ENCODE data around the gene COMMD10. TPM values are rescaled to one million over a fixed set of nuclear protein-coding genes. Genes with fewer than 3 reads are reported as not detected.

COMMD10 gene
- total and polyA plus RNA-seq, 2 experiments from 2014 or later: 37.7 to 52.2 TPM

DNA sequence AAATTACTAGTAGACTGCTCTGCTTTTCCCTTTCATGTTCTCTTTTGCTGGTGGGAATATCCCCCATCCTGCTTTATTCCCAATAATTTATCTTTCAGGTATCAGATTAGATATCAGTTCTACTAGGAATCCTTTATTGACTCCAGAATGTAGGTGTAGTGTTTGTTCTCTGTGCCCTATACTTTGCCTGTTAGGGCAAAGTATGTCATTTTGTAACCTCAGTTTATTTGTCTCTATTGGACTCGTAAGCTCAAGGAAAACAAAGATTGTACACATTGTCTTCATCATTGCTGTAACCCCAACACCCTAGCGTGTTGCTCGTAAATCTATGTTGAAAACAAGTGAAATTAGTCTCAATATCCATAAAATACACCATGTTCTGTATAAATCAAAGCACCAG lies 190.5 kb downstream of the COMMD10 start:
- TF ChIP-seq, protein P1, sequence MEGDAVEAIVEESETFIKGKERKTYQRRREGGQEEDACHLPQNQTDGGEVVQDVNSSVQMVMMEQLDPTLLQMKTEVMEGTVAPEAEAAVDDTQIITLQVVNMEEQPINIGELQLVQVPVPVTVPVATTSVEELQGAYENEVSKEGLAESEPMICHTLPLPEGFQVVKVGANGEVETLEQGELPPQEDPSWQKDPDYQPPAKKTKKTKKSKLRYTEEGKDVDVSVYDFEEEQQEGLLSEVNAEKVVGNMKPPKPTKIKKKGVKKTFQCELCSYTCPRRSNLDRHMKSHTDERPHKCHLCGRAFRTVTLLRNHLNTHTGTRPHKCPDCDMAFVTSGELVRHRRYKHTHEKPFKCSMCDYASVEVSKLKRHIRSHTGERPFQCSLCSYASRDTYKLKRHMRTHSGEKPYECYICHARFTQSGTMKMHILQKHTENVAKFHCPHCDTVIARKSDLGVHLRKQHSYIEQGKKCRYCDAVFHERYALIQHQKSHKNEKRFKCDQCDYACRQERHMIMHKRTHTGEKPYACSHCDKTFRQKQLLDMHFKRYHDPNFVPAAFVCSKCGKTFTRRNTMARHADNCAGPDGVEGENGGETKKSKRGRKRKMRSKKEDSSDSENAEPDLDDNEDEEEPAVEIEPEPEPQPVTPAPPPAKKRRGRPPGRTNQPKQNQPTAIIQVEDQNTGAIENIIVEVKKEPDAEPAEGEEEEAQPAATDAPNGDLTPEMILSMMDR (IDR thresholded peaks at IDR 0.05; ENCODE audit: poor library complexity): no peak
- TF ChIP-seq EZH2phosphoT487 (IDR thresholded peaks at IDR 0.05; ENCODE audit: low read depth, severe bottlenecking, unreplicated experiment) (no peak), EZH2 (IDR thresholded peaks at IDR 0.05; ENCODE audit: borderline replicate concordance) (no peak)
- Histone ChIP-seq H3K27ac (no peak overlapping the region), H3K4me1 (ENCODE audit: insufficient read depth) (no peaks in the 10 kb centered on the region), H3K4me3 (no peak overlapping the region), H2AFZ (no peak overlapping the region), H3K9me2 (replicated peaks; ENCODE audit: insufficient read depth) (no peaks in the 10 kb centered on the region), H3K9me3 (ENCODE audit: low read depth) (peaks cover 12% of the 10 kb centered on the region), H3K27me3 (no peaks in the 10 kb centered on the region), H4K20me1 (ENCODE audit: insufficient read depth, poor library complexity, severe bottlenecking) (no peaks in the 10 kb centered on the region), H3K36me3 (replicated peaks; ENCODE audit: insufficient read depth, low read depth) (no peaks in the 10 kb centered on the region), H3K4me2 (no peak overlapping the region), H3K79me2 (no peaks in the 10 kb centered on the region)
- WGBS (ENCODE audit: low lambda C conversion rate, missing lambda C conversion rate): 96% methylated on average over 3 of the region's 3 CpGs
- DNase-seq (ENCODE audit: low spot score): no peak

DNA sequence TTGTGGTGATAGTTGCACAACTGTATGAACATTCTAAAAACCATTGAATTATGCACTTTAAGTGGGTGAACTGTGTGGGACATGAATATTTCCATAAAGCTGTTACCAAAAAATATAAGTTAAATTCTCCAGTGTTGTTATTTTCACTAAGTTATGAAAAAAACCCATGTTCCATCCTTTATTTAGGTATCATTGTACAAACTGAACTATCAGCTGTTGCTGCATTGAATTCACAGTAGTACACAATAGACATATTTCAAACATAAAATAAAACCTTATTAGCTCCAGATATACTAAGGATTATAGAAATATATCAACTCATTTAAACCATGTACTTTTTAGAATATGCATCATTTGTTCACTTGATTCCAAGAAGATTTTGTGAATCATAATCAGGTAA lies 192.1 kb downstream of the COMMD10 start:
- Histone ChIP-seq H3K27ac (no peak overlapping the region), H3K27me3 (no peaks in the 10 kb centered on the region), H3K9me3 (ENCODE audit: low read depth) (peaks cover 12% of the 10 kb centered on the region)

DNA sequence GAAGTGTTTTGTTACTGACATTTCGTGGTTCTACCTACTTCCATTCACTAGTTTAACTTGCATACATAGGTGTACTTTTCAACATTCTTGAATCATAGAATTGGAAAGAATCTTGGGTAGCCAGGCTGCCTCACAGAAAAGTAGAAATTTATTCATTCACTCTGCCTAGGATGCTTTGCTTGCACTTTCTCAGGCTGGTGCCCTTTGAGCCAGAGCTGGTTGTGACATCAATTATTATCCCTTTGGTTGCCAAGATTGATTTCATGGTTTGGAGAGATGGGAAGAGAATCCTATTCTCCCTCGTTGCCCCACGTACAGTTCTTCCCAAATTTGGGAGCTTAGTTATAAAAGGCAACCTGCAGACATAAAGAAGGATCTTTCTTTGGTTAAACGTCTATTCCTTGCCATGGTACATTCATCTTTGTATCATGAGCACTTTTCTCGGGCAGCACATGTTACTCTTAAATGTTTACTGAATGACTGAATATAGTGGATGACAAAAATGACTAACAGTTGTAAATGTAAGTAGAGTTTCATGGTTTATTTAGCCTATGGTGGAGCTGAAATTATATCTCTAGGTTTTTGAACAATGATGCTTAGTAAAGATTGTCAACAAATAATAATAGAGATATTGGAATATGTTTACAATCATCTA lies 195.5 kb downstream of the COMMD10 start:
- Histone ChIP-seq H3K4me2 (no peak overlapping the region), H3K9me3 (ENCODE audit: low read depth) (peaks cover 7% of the 10 kb centered on the region), H3K79me2 (no peaks in the 10 kb centered on the region), H3K27ac (no peak overlapping the region), H2AFZ (no peak overlapping the region), H3K9me2 (replicated peaks; ENCODE audit: insufficient read depth) (no peaks in the 10 kb centered on the region), H4K20me1 (ENCODE audit: insufficient read depth, poor library complexity, severe bottlenecking) (no peaks in the 10 kb centered on the region), H3K4me1 (ENCODE audit: insufficient read depth) (no peaks in the 10 kb centered on the region), H3K27me3 (no peaks in the 10 kb centered on the region), H3K4me3 (no peak overlapping the region), H3K36me3 (replicated peaks; ENCODE audit: insufficient read depth, low read depth) (no peaks in the 10 kb centered on the region)
- DNase-seq (ENCODE audit: low spot score): no peak
- no peak for TF ChIP-seq EZH2 (IDR thresholded peaks at IDR 0.05; ENCODE audit: borderline replicate concordance)
- TF ChIP-seq, protein P1 (IDR thresholded peaks at IDR 0.05; ENCODE audit: poor library complexity): no peak
- WGBS (ENCODE audit: low lambda C conversion rate, missing lambda C conversion rate): 95% methylated on average over 5 of the region's 5 CpGs

More for the DNA sequence above, 192.1 kb downstream of the COMMD10 start:
- no peaks in the 10 kb centered on the region for H3K79me2 ChIP-seq
- H2AFZ ChIP-seq: no peak overlapping the region
- DNase-seq (ENCODE audit: low spot score): no peak
- H3K9me2 ChIP-seq (replicated peaks; ENCODE audit: insufficient read depth): no peaks in the 10 kb centered on the region
- no peaks in the 10 kb centered on the region for H3K36me3 ChIP-seq (replicated peaks; ENCODE audit: insufficient read depth, low read depth)
- TF ChIP-seq EZH2 (IDR thresholded peaks at IDR 0.05; ENCODE audit: borderline replicate concordance) (no peak), EZH2phosphoT487 (IDR thresholded peaks at IDR 0.05; ENCODE audit: low read depth, severe bottlenecking, unreplicated experiment) (no peak)
- TF ChIP-seq, protein P1 (IDR thresholded peaks at IDR 0.05; ENCODE audit: poor library complexity): no peak
- H3K4me1 ChIP-seq (ENCODE audit: insufficient read depth): no peaks in the 10 kb centered on the region
- H3K4me2 ChIP-seq: no peak overlapping the region
- no peak overlapping the region for H3K4me3 ChIP-seq
- H4K20me1 ChIP-seq (ENCODE audit: insufficient read depth, poor library complexity, severe bottlenecking): no peaks in the 10 kb centered on the region

Data from hepatocyte (in vitro differentiated cells).